Memory B cell (primary cell): ENCODE results near the gene LIMD2.

Source experiments
- ATAC-seq: fragments of 150-1000 bp; cut with Tn5 transposase; 2 replicates; pipeline ENCODE4 v1.10.0; 2021; ENCODE audit warnings: low read depth, mild to moderate bottlenecking, moderate library complexity
- DNase-seq, 2 donors: peaks; one replicate each; pipeline ENCODE4 v3.0.0; 2022; ENCODE audit warnings: low spot score in 2 of 2
- H3K27ac Mint-ChIP-seq: one replicate; pipeline ENCODE4 v1.8.0; 2022; ENCODE audit warnings: mild to moderate bottlenecking, moderate library complexity, mixed read lengths
- H3K27me3 Mint-ChIP-seq: one replicate; pipeline ENCODE4 v1.8.0; 2022; ENCODE audit warnings: mixed read lengths
- H3K36me3 Mint-ChIP-seq: one replicate; pipeline ENCODE4 v1.8.0; 2022; ENCODE audit warnings: mild to moderate bottlenecking, mixed read lengths
- H3K4me1 Mint-ChIP-seq: one replicate; pipeline ENCODE4 v1.8.0; 2022; ENCODE audit warnings: mixed read lengths
- H3K4me3 Mint-ChIP-seq: one replicate; pipeline ENCODE4 v1.8.0; 2022; ENCODE audit warnings: mild to moderate bottlenecking, moderate library complexity, mixed read lengths
- H3K9me3 Mint-ChIP-seq: one replicate; pipeline ENCODE4 v1.8.0; 2022; ENCODE audit warnings: mixed read lengths

Gene LIMD2

GRCh38 chr17:63696381-63696961 is 3.5 kb downstream of the LIMD2 start:
- Mint-ChIP-seq H3K36me3 (peaks cover 14% of the 10 kb centered on the region), H3K27ac (peak overlapping the region; percentile 94), H3K4me1 (peaks cover 48% of the 10 kb centered on the region), H3K27me3 (no peaks in the 10 kb centered on the region), H3K9me3 (no peaks in the 10 kb centered on the region), H3K4me3 (peak overlapping the region; percentile 96)
- ATAC-seq, result no peak
- DNase-seq, result peak; percentile 42 to 47

- Mint-ChIP-seq H3K27me3 (no peaks in the 10 kb centered on the region), H3K36me3 (peaks cover 17% of the 10 kb centered on the region), H3K27ac (peak overlapping the region; percentile 94), H3K4me1 (peaks cover 45% of the 10 kb centered on the region), H3K9me3 (no peaks in the 10 kb centered on the region), H3K4me3 (peak overlapping the region; percentile 96)
- ATAC-seq (no peak), DNase-seq (no peak)
These were observed 4.0 kb downstream of the LIMD2 start for GRCh38 chr17:63695889-63696288.

GRCh38 chr17:63694950-63695773 is 4.8 kb downstream of the LIMD2 start:
- peaks cover 45% of the 10 kb centered on the region for H3K4me1 Mint-ChIP-seq
- ATAC-seq (no peak), DNase-seq (peak; percentile 15 to 38)
- H3K27me3 Mint-ChIP-seq, result no peaks in the 10 kb centered on the region
- peaks cover 17% of the 10 kb centered on the region for H3K36me3 Mint-ChIP-seq
- peak overlapping the region; percentile 76 for H3K4me3 Mint-ChIP-seq
- H3K27ac Mint-ChIP-seq, result peak overlapping the region; percentile 94
- H3K9me3 Mint-ChIP-seq, result no peaks in the 10 kb centered on the region

GRCh38 chr17:63694229-63694949 is 5.5 kb downstream of the LIMD2 start:
- Mint-ChIP-seq H3K4me1 (peaks cover 45% of the 10 kb centered on the region), H3K27me3 (no peaks in the 10 kb centered on the region), H3K4me3 (peak overlapping the region; percentile 76), H3K9me3 (no peaks in the 10 kb centered on the region), H3K36me3 (peaks cover 18% of the 10 kb centered on the region), H3K27ac (peak overlapping the region; percentile 94)
- DNase-seq (no peak), ATAC-seq (no peak)

DNA sequence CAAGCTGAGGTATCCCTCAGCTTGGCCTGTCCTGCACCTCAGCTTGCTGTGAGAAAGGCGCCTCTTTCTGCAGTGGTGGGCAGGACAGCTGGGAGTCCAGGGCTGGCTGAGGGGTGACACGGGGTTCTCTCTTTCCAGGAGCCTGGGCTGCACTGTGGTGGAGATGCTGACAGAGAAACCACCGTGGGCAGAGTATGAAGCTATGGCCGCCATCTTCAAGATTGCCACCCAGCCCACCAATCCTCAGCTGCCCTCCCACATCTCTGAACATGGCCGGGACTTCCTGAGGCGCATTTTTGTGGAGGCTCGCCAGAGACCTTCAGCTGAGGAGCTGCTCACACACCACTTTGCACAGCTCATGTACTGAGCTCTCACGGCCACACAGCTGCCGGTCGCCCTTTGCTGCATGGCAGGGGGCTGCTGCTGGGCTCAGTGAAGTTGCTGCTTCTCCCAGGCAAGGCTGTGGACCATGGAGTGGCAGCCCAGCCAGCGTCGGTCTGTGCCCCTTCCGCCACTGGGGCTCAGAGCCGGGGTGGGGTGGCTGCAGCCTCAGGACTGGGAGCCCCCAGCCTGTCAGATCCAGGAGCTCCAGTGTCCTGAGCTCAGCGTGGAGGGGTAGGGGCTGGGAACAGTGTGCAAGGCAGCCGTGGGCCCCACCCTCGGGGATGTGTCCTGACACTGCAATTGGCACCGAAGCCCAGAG is 6.4 kb downstream of the LIMD2 start:
- no peak for ATAC-seq
- Mint-ChIP-seq H3K36me3 (peaks cover 19% of the 10 kb centered on the region), H3K4me3 (no peak overlapping the region), H3K4me1 (peaks cover 45% of the 10 kb centered on the region), H3K27ac (peak overlapping the region; percentile 94), H3K9me3 (no peaks in the 10 kb centered on the region), H3K27me3 (no peaks in the 10 kb centered on the region)
- no peak for DNase-seq

- ATAC-seq (no peak), DNase-seq (no peak)
- H3K27ac Mint-ChIP-seq, result peak overlapping the region; percentile 37
- no peaks in the 10 kb centered on the region for H3K9me3 Mint-ChIP-seq
- peaks cover 38% of the 10 kb centered on the region for H3K4me1 Mint-ChIP-seq
- no peaks in the 10 kb centered on the region for H3K27me3 Mint-ChIP-seq
- H3K36me3 Mint-ChIP-seq, result peaks cover 18% of the 10 kb centered on the region
- H3K4me3 Mint-ChIP-seq, result no peak overlapping the region
These were observed 7.6 kb downstream of the LIMD2 start for GRCh38 chr17:63692195-63692816.

DNA sequence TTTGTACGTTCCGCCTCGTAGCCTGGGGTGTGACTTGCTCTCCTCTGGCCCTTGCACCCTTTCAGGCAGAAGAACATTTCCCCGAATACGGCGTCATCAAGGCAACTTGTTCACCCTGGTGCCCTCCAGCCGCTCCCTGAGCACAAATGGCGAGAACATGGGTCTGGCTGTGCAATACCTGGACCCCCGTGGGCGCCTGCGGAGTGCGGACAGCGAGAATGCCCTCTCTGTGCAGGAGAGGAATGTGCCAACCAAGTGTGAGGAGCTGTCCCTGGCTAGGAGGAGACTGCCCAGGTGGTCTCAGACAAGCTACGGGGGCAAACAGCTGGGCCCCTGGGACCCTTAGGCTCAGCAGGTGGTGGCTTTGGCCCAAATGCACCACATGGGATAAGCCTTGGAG is 10.4 kb downstream of the LIMD2 start:
- H3K4me3 Mint-ChIP-seq, result no peak overlapping the region
- H3K27me3 Mint-ChIP-seq, result no peaks in the 10 kb centered on the region
- no peaks in the 10 kb centered on the region for H3K9me3 Mint-ChIP-seq
- H3K4me1 Mint-ChIP-seq, result peaks cover 12% of the 10 kb centered on the region
- no peak for ATAC-seq
- H3K27ac Mint-ChIP-seq, result no peak overlapping the region
- DNase-seq, result no peak
- H3K36me3 Mint-ChIP-seq, result peaks cover 16% of the 10 kb centered on the region

DNA sequence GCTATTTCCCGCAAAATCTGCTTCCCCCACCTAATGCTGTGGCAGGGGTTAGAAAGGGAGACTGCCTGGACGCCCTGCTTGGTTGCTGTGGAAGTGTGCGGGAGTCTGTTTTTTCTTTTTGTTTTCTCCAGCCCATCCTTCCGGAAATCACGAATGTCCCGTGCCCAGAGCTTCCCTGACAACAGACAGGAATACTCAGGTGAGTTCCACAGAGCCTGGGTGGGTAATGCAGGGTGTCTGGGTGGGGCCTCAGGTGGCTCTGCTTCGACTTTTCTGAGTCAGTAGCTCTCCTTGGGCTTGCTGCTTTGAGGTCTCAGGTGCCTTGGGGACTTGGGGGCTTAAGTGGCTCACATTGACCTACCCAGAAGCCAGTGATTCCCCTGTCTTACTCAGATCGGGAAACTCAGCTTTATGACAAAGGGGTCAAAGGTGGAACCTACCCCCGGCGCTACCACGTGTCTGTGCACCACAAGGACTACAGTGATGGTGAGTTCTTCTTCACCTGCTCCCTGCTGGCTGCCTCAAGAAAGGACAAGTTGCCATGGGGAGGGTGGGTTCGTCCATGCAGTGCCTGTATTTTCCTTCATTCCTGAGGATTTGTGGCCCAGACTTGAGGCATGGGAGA is 11.4 kb downstream of the LIMD2 start:
- peak overlapping the region; percentile 80 for H3K27ac Mint-ChIP-seq
- ATAC-seq (no peak), DNase-seq (no peak)
- H3K9me3 Mint-ChIP-seq, result no peaks in the 10 kb centered on the region
- no peaks in the 10 kb centered on the region for H3K27me3 Mint-ChIP-seq
- peaks cover 20% of the 10 kb centered on the region for H3K36me3 Mint-ChIP-seq
- H3K4me1 Mint-ChIP-seq, result peaks cover 5% of the 10 kb centered on the region
- no peak overlapping the region for H3K4me3 Mint-ChIP-seq

GRCh38 chr17:63686138-63686685 is 13.7 kb downstream of the LIMD2 start:
- Mint-ChIP-seq H3K4me3 (no peak overlapping the region), H3K36me3 (peaks cover 28% of the 10 kb centered on the region), H3K9me3 (no peaks in the 10 kb centered on the region), H3K27ac (peak overlapping the region; percentile 71), H3K4me1 (peaks cover 2% of the 10 kb centered on the region), H3K27me3 (no peaks in the 10 kb centered on the region)
- ATAC-seq, result no peak
- no peak for DNase-seq

GRCh38 chr17:63685578-63685977 is 14.3 kb downstream of the LIMD2 start:
- H3K27me3 Mint-ChIP-seq, result no peaks in the 10 kb centered on the region
- no peaks in the 10 kb centered on the region for H3K9me3 Mint-ChIP-seq
- H3K36me3 Mint-ChIP-seq, result peaks cover 28% of the 10 kb centered on the region
- no peak overlapping the region for H3K4me3 Mint-ChIP-seq
- peaks cover 2% of the 10 kb centered on the region for H3K4me1 Mint-ChIP-seq
- H3K27ac Mint-ChIP-seq, result peak overlapping the region; percentile 71
- ATAC-seq (no peak), DNase-seq (no peak)

DNA sequence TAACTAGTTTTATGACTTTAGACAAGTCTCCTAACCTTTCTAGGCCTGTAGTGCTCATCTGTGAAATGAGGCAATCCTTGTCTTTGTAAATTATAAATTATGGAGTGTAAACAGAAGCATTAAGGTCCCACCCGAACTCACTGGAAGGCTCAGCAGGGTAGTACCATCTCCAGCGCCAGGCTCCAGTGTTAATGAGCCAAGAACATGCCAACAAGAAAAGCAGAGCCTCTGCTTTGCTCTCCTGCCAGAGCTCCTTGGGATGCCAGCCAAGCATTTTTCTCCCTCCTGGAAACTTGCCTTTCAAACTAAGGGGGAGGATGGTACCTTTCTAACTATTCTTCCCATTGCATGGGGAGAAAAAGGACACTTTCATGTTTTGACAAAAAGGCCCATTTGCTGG is 14.9 kb downstream of the LIMD2 start:
- H3K27me3 Mint-ChIP-seq, result no peaks in the 10 kb centered on the region
- H3K4me3 Mint-ChIP-seq, result no peak overlapping the region
- H3K36me3 Mint-ChIP-seq, result peaks cover 29% of the 10 kb centered on the region
- H3K9me3 Mint-ChIP-seq, result no peaks in the 10 kb centered on the region
- no peak overlapping the region for H3K27ac Mint-ChIP-seq
- DNase-seq, result no peak
- H3K4me1 Mint-ChIP-seq, result peaks cover 2% of the 10 kb centered on the region
- no peak for ATAC-seq

- Mint-ChIP-seq H3K27me3 (no peaks in the 10 kb centered on the region), H3K27ac (no peak overlapping the region), H3K4me1 (peaks cover 2% of the 10 kb centered on the region), H3K4me3 (no peak overlapping the region), H3K36me3 (peaks cover 31% of the 10 kb centered on the region), H3K9me3 (no peaks in the 10 kb centered on the region)
- no peak for DNase-seq
- no peak for ATAC-seq
These were observed 16.9 kb downstream of the LIMD2 start for GRCh38 chr17:63682981-63683380.

- H3K36me3 Mint-ChIP-seq, result peaks cover 31% of the 10 kb centered on the region
- H3K27ac Mint-ChIP-seq, result no peak overlapping the region
- H3K27me3 Mint-ChIP-seq, result no peaks in the 10 kb centered on the region
- H3K9me3 Mint-ChIP-seq, result no peaks in the 10 kb centered on the region
- H3K4me3 Mint-ChIP-seq, result no peak overlapping the region
- ATAC-seq, result no peak
- peaks cover 2% of the 10 kb centered on the region for H3K4me1 Mint-ChIP-seq
- DNase-seq, result no peak
These were observed 17.5 kb downstream of the LIMD2 start for GRCh38 chr17:63682441-63682840.
